OCI-LY1 (cell line): ENCODE results near the gene KIRREL3.

Experiments
- H2AFZ ChIP-seq: fragments of 200-600 bp; sonication (generic), shearing (Covaris generic); 2 replicates; pipeline ENCODE4 v1.6.0; 2014; ENCODE audit warnings: antibody characterized with exemption, mild to moderate bottlenecking, low read length
- H3F3A ChIP-seq: fragments of 200-600 bp; sonication (generic), shearing (Covaris generic); 2 replicates; pipeline ENCODE4 v1.6.0; 2014; ENCODE audit warnings: mild to moderate bottlenecking, antibody characterized with exemption, low read length, moderate library complexity; ENCODE audit not compliant: insufficient read depth
- H3K27ac ChIP-seq: fragments of 200-600 bp; sonication (generic); 2 replicates; pipeline ENCODE4 v1.5.1; 2014; ENCODE audit warnings: low read length, mixed run types, mild to moderate bottlenecking, low read depth; ENCODE audit not compliant: poor library complexity, severe bottlenecking
- H3K27me3 ChIP-seq: fragments of 200-600 bp; sonication (generic); 2 replicates; pipeline ENCODE4 v1.6.0; 2014; ENCODE audit warnings: antibody characterized with exemption, mild to moderate bottlenecking, low read length, moderate library complexity; ENCODE audit not compliant: insufficient read depth
- H3K36me3 ChIP-seq: fragments of 200-600 bp; sonication (generic); 2 replicates; pipeline ENCODE4 v1.6.1; 2014; ENCODE audit warnings: mild to moderate bottlenecking, antibody characterized with exemption, low read length, moderate library complexity, mixed read lengths; ENCODE audit not compliant: insufficient read depth
- H3K4me1 ChIP-seq: fragments of 200-600 bp; sonication (generic); 2 replicates; pipeline ENCODE4 v1.5.1; 2014; ENCODE audit warnings: mild to moderate bottlenecking, low read length, moderate library complexity; ENCODE audit not compliant: insufficient read depth, severe bottlenecking
- H3K4me2 ChIP-seq: fragments of 200-600 bp; sonication (generic), shearing (Covaris generic); 2 replicates; pipeline ENCODE4 v1.6.1; 2014; ENCODE audit warnings: low read length
- H3K4me3 ChIP-seq: fragments of 200-600 bp; sonication (generic); 2 replicates; pipeline ENCODE4 v1.5.1; 2014; ENCODE audit warnings: low read length, low read depth, mild to moderate bottlenecking, mixed read lengths; ENCODE audit not compliant: poor library complexity, severe bottlenecking
- H3K79me2 ChIP-seq: fragments of 200-600 bp; shearing (Covaris generic); 2 replicates; pipeline ENCODE4 v1.6.1; 2016; ENCODE audit warnings: mixed run types, low read length, mixed read lengths; ENCODE audit not compliant: insufficient read depth
- H3K9ac ChIP-seq: fragments of 200-600 bp; sonication (generic), shearing (Covaris generic); 2 replicates; pipeline ENCODE4 v1.6.1; 2014; ENCODE audit warnings: mild to moderate bottlenecking, low read length, mixed read lengths
- H3K9me2 ChIP-seq: fragments of 200-600 bp; sonication (generic), shearing (Covaris generic); 2 replicates; pipeline ENCODE4 v1.6.1; 2014; ENCODE audit warnings: low read depth, mild to moderate bottlenecking, low read length, mixed read lengths
- H3K9me3 ChIP-seq: fragments of 200-600 bp; shearing (Covaris generic); 2 replicates; pipeline ENCODE4 v1.6.1; 2014; ENCODE audit warnings: low read length, mixed read lengths
- H4K20me1 ChIP-seq: fragments of 200-600 bp; sonication (generic), shearing (Covaris generic); 2 replicates; pipeline ENCODE4 v1.6.0; 2016; ENCODE audit warnings: mild to moderate bottlenecking, low read length; ENCODE audit not compliant: insufficient read depth
- EZH2 ChIP-seq: fragments of 200-600 bp; sonication (generic), shearing (Covaris generic); IDR thresholded peaks from 2 replicates; pipeline ENCODE4 v1.8.0; 2017; ENCODE audit warnings: borderline replicate concordance, mixed run types, mild to moderate bottlenecking, antibody characterized with exemption, low read length, moderate library complexity, mixed read lengths
- TF ChIP-seq, protein P1 (sequence below): fragments of 200-600 bp; sonication (generic), shearing (Covaris generic); IDR thresholded peaks from 2 replicates; pipeline ENCODE4 v1.5.1; 2017; ENCODE audit warnings: mild to moderate bottlenecking, antibody characterized with exemption, low read length, moderate library complexity, mixed read lengths

The KIRREL3 gene

DNA sequence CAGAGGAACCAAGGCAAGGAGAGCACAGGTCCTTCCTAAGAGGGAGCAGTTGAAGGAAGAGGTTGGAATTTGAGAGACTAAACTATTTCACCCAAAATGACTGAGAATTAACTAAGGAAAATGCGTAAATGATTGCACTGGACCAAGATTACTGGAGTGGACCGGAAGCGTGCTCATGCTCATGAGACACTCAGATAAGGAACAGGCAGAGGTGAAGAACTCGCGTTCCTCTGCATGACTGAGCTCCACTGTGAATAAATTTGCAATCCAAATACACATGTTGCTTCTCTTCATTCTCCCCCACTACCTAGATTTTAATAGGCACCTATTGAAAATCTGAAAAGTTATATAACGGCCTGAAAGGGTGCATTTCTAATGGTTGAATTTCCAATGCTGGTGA, 207.0 kb downstream of the KIRREL3 start:
- no peaks in the 10 kb centered on the region for H3K9me2 ChIP-seq
- H3K36me3 ChIP-seq: no peaks in the 10 kb centered on the region
- no peaks in the 10 kb centered on the region for H3K4me1 ChIP-seq
- no peak overlapping the region for H2AFZ ChIP-seq
- no peak overlapping the region for H3K4me2 ChIP-seq
- H3K4me3 ChIP-seq: no peak overlapping the region
- H3F3A ChIP-seq: no peaks in the 10 kb centered on the region
- TF ChIP-seq EZH2: no peak
- TF ChIP-seq, protein P1, sequence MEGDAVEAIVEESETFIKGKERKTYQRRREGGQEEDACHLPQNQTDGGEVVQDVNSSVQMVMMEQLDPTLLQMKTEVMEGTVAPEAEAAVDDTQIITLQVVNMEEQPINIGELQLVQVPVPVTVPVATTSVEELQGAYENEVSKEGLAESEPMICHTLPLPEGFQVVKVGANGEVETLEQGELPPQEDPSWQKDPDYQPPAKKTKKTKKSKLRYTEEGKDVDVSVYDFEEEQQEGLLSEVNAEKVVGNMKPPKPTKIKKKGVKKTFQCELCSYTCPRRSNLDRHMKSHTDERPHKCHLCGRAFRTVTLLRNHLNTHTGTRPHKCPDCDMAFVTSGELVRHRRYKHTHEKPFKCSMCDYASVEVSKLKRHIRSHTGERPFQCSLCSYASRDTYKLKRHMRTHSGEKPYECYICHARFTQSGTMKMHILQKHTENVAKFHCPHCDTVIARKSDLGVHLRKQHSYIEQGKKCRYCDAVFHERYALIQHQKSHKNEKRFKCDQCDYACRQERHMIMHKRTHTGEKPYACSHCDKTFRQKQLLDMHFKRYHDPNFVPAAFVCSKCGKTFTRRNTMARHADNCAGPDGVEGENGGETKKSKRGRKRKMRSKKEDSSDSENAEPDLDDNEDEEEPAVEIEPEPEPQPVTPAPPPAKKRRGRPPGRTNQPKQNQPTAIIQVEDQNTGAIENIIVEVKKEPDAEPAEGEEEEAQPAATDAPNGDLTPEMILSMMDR: no peak
- no peak overlapping the region for H3K9ac ChIP-seq
- no peaks in the 10 kb centered on the region for H4K20me1 ChIP-seq
- H3K79me2 ChIP-seq: no peaks in the 10 kb centered on the region
- no peaks in the 10 kb centered on the region for H3K27me3 ChIP-seq
- no peaks in the 10 kb centered on the region for H3K9me3 ChIP-seq
- H3K27ac ChIP-seq: no peak overlapping the region

DNA sequence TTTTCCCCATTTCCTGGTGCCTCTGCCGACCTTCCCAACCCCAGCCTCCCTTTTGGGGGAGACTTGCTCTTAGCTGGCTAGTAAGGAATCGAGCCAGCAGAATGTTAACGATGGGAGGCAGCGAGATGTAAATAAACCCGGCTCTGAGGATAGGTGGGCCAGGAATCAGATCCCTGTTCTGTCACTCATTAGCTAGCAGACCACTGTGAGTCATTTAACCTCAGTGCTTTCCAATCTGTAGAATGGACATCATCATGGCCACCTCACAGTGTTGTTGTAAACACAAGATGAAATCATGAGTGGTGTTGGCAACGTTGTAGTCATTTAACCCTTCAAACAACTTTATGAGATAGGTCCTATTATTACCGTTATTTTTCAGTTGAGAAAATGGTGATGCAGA, 208.6 kb downstream of the KIRREL3 start:
- H3K9ac ChIP-seq: no peak overlapping the region
- no peaks in the 10 kb centered on the region for H3F3A ChIP-seq
- H3K36me3 ChIP-seq: no peaks in the 10 kb centered on the region
- no peaks in the 10 kb centered on the region for H3K27me3 ChIP-seq
- H3K4me3 ChIP-seq: no peak overlapping the region
- no peak overlapping the region for H3K27ac ChIP-seq
- TF ChIP-seq, protein P1: no peak
- no peak for TF ChIP-seq EZH2
- no peak overlapping the region for H2AFZ ChIP-seq
- no peak overlapping the region for H3K4me2 ChIP-seq
- no peaks in the 10 kb centered on the region for H3K4me1 ChIP-seq
- no peaks in the 10 kb centered on the region for H3K79me2 ChIP-seq
- H3K9me2 ChIP-seq: no peaks in the 10 kb centered on the region
- H4K20me1 ChIP-seq: no peaks in the 10 kb centered on the region
- H3K9me3 ChIP-seq: no peaks in the 10 kb centered on the region

DNA sequence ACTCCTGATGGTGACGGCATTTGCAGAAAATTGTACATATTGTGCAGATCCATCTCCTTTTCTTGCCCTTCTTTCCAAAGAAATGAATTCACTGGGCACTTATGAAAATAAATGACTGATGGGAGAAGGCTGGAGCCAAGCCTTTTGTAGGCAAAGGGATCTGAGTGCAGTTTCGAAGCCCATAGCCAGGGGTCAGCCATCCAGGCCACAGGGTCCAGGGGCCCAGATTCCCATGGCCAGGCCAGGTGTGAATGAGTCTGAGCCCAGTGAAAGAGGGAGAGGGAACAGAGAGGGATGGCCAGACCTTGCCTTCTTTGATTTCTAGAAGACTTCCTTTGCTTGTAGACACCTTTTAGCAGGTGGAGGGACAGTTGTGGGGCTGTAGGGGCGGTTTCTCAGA, 209.1 kb downstream of the KIRREL3 start:
- H3K4me2 ChIP-seq: no peak overlapping the region

More for the DNA sequence above, 209.1 kb downstream of the KIRREL3 start:
- Histone ChIP-seq H4K20me1 (no peaks in the 10 kb centered on the region), H3K27ac (no peak overlapping the region), H3K4me3 (no peak overlapping the region), H3K9me3 (no peaks in the 10 kb centered on the region), H3F3A (no peaks in the 10 kb centered on the region), H3K4me1 (no peaks in the 10 kb centered on the region), H3K36me3 (no peaks in the 10 kb centered on the region), H3K79me2 (no peaks in the 10 kb centered on the region), H3K9ac (no peak overlapping the region), H2AFZ (no peak overlapping the region), H3K9me2 (no peaks in the 10 kb centered on the region), H3K27me3 (no peaks in the 10 kb centered on the region)
- TF ChIP-seq, protein P1: no peak
- no peak for TF ChIP-seq EZH2
